ENCODE results near the gene ACCS.

The ACCS gene

GRCh38 chr11:44036811-44037657 lies 29.0 kb upstream of the ACCS start:
- in situ Hi-C loops (cut with HindIII; ENCODE audit: low sequenced_read_pairs) = no loop called here

GRCh38 chr11:44037658-44037998 lies 28.4 kb upstream of the ACCS start:
- in situ Hi-C loops (cut with HindIII; ENCODE audit: low sequenced_read_pairs) = no loop called here

GRCh38 chr11:44043157-44043556 lies 22.9 kb upstream of the ACCS start:
- in situ Hi-C loops (cut with HindIII; ENCODE audit: low sequenced_read_pairs) = loop anchor here (5.0 kb wide), 2 partner anchors 101 to 471 kb away; partner anchors contain the start of gene C11orf96

- in situ Hi-C loops (cut with HindIII; ENCODE audit: low sequenced_read_pairs) = no loop called here
Measured at GRCh38 chr11:44046182-44046581, 19.9 kb upstream of the ACCS start.

- in situ Hi-C loops (cut with HindIII; ENCODE audit: low sequenced_read_pairs) = no loop called here
Measured at GRCh38 chr11:44047298-44047697, 18.8 kb upstream of the ACCS start.

GRCh38 chr11:44047931-44048431 lies 18.1 kb upstream of the ACCS start, which contains the start of gene ACCSL:
Gene ACCSL, plus strand, starts transcription at chr11:44047981. Its CDS starts 56 bp downstream, at chr11:44048037.
- in situ Hi-C loops (cut with HindIII; ENCODE audit: low sequenced_read_pairs) = no loop called here

GRCh38 chr11:44049832-44050231 lies 16.2 kb upstream of the ACCS start:
- in situ Hi-C loops (cut with HindIII; ENCODE audit: low sequenced_read_pairs) = no loop called here

GRCh38 chr11:44051171-44051570 lies 14.9 kb upstream of the ACCS start:
- in situ Hi-C loops (cut with HindIII; ENCODE audit: low sequenced_read_pairs) = no loop called here

- in situ Hi-C loops (cut with HindIII; ENCODE audit: low sequenced_read_pairs) = no loop called here
Measured at GRCh38 chr11:44057340-44057739, 8.7 kb upstream of the ACCS start.

- in situ Hi-C loops (cut with HindIII; ENCODE audit: low sequenced_read_pairs) = no loop called here
Measured at GRCh38 chr11:44058275-44058674, 7.8 kb upstream of the ACCS start.

- in situ Hi-C loops (cut with HindIII; ENCODE audit: low sequenced_read_pairs) = no loop called here
Measured at GRCh38 chr11:44065161-44065661, 859 bp upstream of the ACCS start.

GRCh38 chr11:44066732-44067141 lies 667 bp downstream of the ACCS start:
- in situ Hi-C loops (cut with HindIII; ENCODE audit: low sequenced_read_pairs) = no loop called here

- in situ Hi-C loops (cut with HindIII; ENCODE audit: low sequenced_read_pairs) = no loop called here
Measured at GRCh38 chr11:44067266-44067665, 1.2 kb downstream of the ACCS start.

- in situ Hi-C loops (cut with HindIII; ENCODE audit: low sequenced_read_pairs) = no loop called here
Measured at GRCh38 chr11:44068180-44068579, 2.1 kb downstream of the ACCS start.

- in situ Hi-C loops (cut with HindIII; ENCODE audit: low sequenced_read_pairs) = no loop called here
Measured at GRCh38 chr11:44071157-44071556, 5.1 kb downstream of the ACCS start.

- in situ Hi-C loops (cut with HindIII; ENCODE audit: low sequenced_read_pairs) = no loop called here
Measured at GRCh38 chr11:44072757-44073658, 6.9 kb downstream of the ACCS start.

GRCh38 chr11:44078794-44079193 lies 12.7 kb downstream of the ACCS start:
- in situ Hi-C loops (cut with HindIII; ENCODE audit: low sequenced_read_pairs) = no loop called here

- in situ Hi-C loops (cut with HindIII; ENCODE audit: low sequenced_read_pairs) = no loop called here
Measured at GRCh38 chr11:44079376-44079775, 13.3 kb downstream of the ACCS start.

- in situ Hi-C loops (cut with HindIII; ENCODE audit: low sequenced_read_pairs) = no loop called here
Measured at GRCh38 chr11:44080951-44081350, 14.9 kb downstream of the ACCS start.

GRCh38 chr11:44082645-44083044 lies 16.6 kb downstream of the ACCS start:
- in situ Hi-C loops (cut with HindIII; ENCODE audit: low sequenced_read_pairs) = no loop called here

- in situ Hi-C loops (cut with HindIII; ENCODE audit: low sequenced_read_pairs) = no loop called here
Measured at GRCh38 chr11:44083433-44083832, 17.4 kb downstream of the ACCS start.
